Stimulated activated naive CD4-positive, alpha-beta T cell treated with Interleukin-2 at 50 U/mL for 16 hours (primary cell): Measurements from ENCODE around the gene ARHGAP25.
A peak's percentile ranks its signal among the peaks of the same experiment; 100 is the strongest.

Experiments used
- DNase-seq: peaks from one replicate; lab custom pipeline; 2025; lab: John Stamatoyannopoulos, UW

Gene ARHGAP25

GRCh38 chr2:68832233-68832869 is 97.7 kb downstream of the ARHGAP25 start:
- peak; percentile 41 for DNase-seq

DNA sequence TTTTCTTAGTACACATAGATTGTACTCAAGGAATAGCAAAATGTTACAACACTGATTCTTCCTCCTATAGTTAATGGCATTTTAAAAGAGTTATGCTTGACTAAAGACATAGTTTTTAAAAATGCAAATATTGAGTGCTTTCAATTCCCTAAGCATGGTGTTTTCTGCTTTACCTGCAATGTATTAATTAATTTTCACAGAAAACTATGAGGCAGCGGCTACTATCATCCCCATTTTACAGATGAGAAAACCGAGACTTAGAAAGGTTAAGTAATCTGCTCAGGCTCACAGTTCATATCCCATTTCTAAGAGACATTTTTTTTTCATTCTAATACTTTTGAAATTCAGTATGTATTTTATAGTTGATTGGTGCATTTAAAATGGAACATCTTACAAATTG is 98.6 kb downstream of the ARHGAP25 start:
- DNase-seq = no peak

GRCh38 chr2:68834737-68835376 is 100.2 kb downstream of the ARHGAP25 start:
- DNase-seq = no peak

DNA sequence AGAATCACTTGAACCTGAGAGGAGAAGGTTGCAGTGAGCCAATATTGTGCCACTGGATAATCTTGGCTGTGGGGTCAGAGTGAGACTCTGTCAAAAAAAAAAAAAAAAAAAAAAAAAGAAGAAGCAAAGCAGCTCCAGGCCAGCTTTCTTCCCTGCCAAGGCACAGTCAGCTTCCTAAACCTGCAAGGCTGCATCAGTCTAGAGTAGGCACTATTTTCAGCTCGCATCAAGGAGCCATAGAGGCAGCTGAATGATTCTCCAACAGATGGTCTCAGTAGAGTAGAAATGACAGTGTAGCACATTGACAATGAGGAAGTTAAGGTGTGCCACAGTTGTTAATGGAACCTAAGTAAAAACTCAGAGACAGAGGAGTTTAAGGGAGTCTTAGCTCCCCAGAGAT is 101.0 kb downstream of the ARHGAP25 start:
- DNase-seq = no peak

DNA sequence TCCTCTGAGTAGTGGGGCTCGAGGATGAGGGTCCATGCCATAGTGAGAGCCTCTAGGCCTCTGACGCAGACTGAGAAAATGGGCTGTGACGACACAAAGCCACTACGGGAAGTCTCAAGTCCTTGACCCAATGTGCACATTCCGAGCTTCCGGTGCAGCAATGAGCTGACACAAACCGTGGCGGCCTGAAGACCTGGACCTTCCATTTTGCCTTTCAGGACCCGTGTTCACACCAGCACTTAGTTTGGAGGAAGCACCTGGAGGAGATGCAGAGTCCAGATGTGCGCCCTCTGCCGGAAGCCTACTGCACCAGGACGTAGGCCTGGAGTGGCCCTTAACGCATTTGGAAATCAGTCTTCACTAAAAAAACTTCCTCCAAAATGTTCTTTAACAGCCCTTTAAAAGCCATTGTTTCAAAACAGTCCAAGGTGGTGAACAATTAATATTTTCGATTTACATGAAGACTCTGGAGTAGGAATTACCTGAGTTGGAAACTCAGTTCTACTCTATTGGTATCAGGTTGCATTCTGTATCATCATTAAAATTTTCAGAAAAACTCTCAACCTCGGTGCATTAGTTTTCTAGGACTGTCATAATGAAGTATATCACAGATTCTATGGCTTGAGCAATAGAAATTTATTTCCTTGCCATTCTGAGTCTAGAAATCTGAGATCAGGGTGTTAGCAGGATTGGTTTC is 102.7 kb downstream of the ARHGAP25 start:
- peak; percentile 51 for DNase-seq

GRCh38 chr2:68837861-68838341 is 103.3 kb downstream of the ARHGAP25 start:
- DNase-seq = no peak

DNA sequence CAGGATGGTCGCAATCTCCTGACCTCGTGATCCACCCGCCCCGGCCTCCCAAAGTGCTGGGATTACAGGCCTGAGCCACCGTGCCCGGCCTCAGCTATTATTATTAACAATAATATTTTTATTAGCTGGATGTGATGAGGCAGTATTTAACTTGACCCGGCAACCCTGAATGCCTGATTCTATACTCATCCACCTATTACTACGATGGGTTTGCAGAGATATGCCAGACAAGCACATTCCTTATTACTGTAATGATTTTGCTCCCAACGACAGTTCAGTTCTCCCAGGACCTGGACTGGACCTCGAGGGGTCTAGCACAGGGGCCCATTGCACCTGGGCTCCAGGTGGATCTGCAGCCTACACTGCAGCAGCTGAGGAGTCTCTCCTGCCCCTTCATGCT is 104.0 kb downstream of the ARHGAP25 start:
- no peak for DNase-seq

- DNase-seq = peak; percentile 6
Observed at GRCh38 chr2:68839260-68839833, 104.7 kb downstream of the ARHGAP25 start.

DNA sequence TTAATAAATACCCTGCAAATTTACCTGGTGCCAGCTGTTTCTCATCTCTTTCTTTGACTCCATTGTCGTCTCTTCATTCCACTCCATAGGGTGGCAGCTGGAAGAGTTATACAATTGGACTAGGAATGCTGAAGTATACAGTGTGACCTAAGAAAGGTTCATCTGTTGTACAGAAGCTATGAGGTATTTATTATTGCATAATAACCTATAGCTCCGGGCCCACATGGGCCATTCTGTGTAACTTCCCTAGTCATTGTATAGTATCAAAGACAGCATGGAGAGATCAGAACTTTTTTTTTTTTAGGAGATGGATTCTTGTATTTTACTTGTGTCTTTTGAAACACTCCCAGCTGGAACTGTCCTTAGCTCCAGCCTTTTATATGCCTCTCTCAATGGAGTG is 110.4 kb downstream of the ARHGAP25 start:
- DNase-seq = no peak

DNA sequence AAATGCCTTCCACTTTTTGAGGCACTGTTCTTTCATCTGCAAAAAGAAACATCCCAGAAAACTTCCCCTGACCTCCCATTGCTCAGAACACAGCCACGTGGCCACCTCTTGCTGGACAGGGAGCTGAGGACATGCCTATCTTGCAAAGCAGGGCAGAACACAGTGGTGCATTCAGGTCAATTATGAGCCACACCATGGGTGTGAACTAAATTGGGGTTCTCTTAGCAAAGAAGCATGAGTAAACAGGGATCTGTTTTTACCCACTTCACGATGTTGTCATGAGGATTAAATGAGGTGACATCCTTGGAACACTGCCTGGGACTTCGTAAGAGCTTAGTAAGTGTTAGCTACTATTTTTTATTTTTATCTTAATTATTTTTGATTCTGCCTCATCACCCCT is 111.5 kb downstream of the ARHGAP25 start:
- no peak for DNase-seq

- no peak for DNase-seq
Observed at GRCh38 chr2:68847751-68848150, 113.1 kb downstream of the ARHGAP25 start.

- DNase-seq = no peak
Observed at GRCh38 chr2:68849579-68850030, 115.0 kb downstream of the ARHGAP25 start.

- no peak for DNase-seq
Observed at GRCh38 chr2:68850524-68850923, 115.9 kb downstream of the ARHGAP25 start.

GRCh38 chr2:68853035-68853434 is 118.4 kb downstream of the ARHGAP25 start:
- no peak for DNase-seq

- DNase-seq = no peak
Observed at GRCh38 chr2:68853915-68854314, 119.3 kb downstream of the ARHGAP25 start.

GRCh38 chr2:68854476-68854875 is 119.9 kb downstream of the ARHGAP25 start:
- DNase-seq = no peak

- no peak for DNase-seq
Observed at GRCh38 chr2:68855550-68855949, 120.9 kb downstream of the ARHGAP25 start.

- no peak for DNase-seq
Observed at GRCh38 chr2:68857202-68857845, 122.7 kb downstream of the ARHGAP25 start.

- DNase-seq = no peak
Observed at GRCh38 chr2:68857855-68858456, 123.3 kb downstream of the ARHGAP25 start.

DNA sequence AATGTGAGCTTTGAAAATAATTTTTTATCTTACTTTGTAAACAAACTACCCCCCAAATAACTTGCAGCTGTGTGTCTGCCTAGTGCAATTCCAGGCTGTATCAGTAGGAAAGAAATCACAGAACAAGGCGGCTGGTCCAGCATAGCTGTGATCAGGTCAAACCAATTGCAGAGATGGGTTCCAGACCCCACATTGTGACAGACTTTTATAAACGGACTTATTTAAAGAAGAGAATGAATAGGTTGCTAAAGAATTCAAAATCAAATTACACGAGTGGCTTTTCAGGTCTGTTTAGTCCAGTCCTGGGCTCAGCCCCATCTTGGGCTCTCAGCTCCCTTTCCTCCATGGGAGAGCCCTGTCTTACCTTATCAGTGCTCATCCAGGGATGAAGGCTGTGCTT is 125.5 kb downstream of the ARHGAP25 start:
- DNase-seq = no peak

DNA sequence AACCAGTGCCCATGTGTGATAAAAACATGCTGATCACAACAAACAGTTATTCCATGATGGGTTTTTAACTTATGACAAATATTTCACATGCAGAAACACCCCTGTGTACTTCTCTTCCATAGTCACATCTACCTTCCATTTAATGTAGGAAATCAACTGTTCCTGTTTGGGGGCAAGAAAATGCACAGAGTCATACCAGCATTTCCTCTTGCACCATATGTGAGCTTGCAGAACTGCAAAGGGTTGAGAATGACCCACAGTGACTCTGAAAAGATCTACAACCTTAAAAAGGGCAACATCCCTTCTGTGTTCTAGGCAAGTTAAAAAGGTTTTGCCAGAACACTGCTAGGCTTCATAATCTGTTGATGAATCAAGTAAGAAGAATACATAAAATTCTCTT is 126.7 kb downstream of the ARHGAP25 start:
- DNase-seq = no peak

DNA sequence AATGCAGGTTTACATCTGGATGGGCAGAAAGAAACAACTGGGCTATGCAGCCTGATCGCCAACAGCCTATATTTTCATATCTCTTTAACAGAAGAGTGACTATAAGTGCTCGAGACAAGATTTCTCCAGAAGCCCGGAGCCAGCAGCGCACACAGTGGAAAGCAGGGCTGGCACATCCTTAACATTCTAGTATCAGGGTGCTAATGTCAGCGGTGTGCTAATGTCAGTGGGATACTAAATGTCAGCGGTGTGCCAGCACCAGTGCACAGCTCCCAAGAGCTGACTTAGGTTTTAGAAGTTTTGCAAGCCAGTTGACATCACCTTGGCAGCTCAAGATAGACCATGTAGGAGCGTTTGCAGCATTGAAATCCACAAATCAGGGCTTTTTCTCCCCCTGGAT is 128.3 kb downstream of the ARHGAP25 start:
- no peak for DNase-seq
